ENCODE data around the gene TFDP1. TPM values are rescaled to one million over a fixed set of nuclear protein-coding genes. Genes with fewer than 3 reads are reported as not detected.
"Not testable (repeated sequence)": the region's sequence is repeated elsewhere in the genome, so short reads cannot be mapped to it uniquely, and the experiment has no call there.

TFDP1 gene
- total and polyA plus RNA-seq, 2 of the 4 experiments (the other 2 are of a cell fraction): 59.3 to 97.0 TPM

DNA sequence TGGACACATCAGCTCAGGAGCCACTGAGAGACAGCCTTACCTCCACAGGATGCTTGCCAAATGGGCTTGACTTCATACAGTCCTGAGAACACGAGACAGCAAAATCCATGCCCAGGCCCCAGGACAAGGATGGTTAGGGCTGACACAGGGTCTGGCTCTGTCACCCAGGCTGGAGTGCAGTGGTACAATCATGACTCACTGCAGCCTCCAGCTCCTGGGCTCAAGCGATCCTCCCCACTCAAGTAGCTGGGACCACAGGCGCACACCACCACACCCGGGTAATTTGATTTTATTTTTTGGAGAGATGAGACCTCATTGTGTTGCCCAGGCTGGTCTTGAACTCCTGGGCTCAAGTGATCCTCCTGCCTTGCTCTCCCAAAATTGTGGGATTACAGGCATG is 21.0 kb upstream of the TFDP1 start:
- H3K79me1 ChIP-seq (ENCODE audit: low read depth in 1 of 2, low read length in 2 of 2); DNase-seq; ATAC-seq (ENCODE audit: low read depth); H3K4me3 ChIP-seq (ENCODE audit: insufficient read depth, low read depth, low read length); in situ Hi-C loops (cut with MboI; ENCODE audit: low sequenced_read_pairs); H3K9me1 ChIP-seq (ENCODE audit: insufficient read depth, low read length); H2BK20ac ChIP-seq (ENCODE audit: low read depth, low read length); H2AK5ac ChIP-seq (ENCODE audit: low read depth, low read length); dilution Hi-C loops (cut with HindIII; ENCODE audit: low sequenced_read_pairs, unreplicated experiment); H3K27ac ChIP-seq (ENCODE audit: insufficient read depth, low read length); H2BK5ac ChIP-seq (ENCODE audit: low read depth, low read length, poor library complexity, severe bottlenecking); H4K91ac ChIP-seq (ENCODE audit: insufficient read depth, low read depth, low read length); H2AFZ ChIP-seq (replicated peaks; ENCODE audit: low read length, poor library complexity); H3K14ac ChIP-seq (replicated peaks; ENCODE audit: low read depth, low read length); H3K56ac ChIP-seq (ENCODE audit: extremely low read depth, insufficient read depth, low read length); H2AK9ac ChIP-seq (replicated peaks; ENCODE audit: low read depth, low read length, poor library complexity); H3K36me3 ChIP-seq (ENCODE audit: control insufficient read depth, insufficient read depth, low read length); H3K4me1 ChIP-seq (ENCODE audit: control insufficient read depth, insufficient read depth, low read length); H3K18ac ChIP-seq (ENCODE audit: low read depth, low read length); H3K9me3 ChIP-seq (ENCODE audit: control insufficient read depth, insufficient read depth, low read length); H3K9ac ChIP-seq (ENCODE audit: low read depth, low read length); H4K8ac ChIP-seq (ENCODE audit: low read depth in 2 of 2, low read length in 2 of 2); H3K4me2 ChIP-seq (ENCODE audit: low read depth, low read length); H4K20me1 ChIP-seq (ENCODE audit: insufficient read depth, low read length); H3K23ac ChIP-seq (ENCODE audit: low read depth, low read length); CTCF ChIA-PET; H2BK15ac ChIP-seq (ENCODE audit: low read depth, low read length); H3K4ac ChIP-seq (ENCODE audit: low read depth, low read length); BruUV-seq (replicated peaks); H2BK120ac ChIP-seq (ENCODE audit: low read depth, low read length); H4K5ac ChIP-seq (ENCODE audit: low read depth, low read length): not testable (repeated sequence)
- POLR2A ChIA-PET (ENCODE audit: unreplicated experiment): interaction anchor here (0.5 kb wide), 1 partner anchor 273 kb away, joined by 8 read pairs; no protein-coding TSS in a partner anchor
- no CpG with 5 or more reads among the region's 4 CpGs for WGBS, 2 experiments (ENCODE audit: extremely low coverage in 2 of 2, insufficient read length in 1 of 2)
- intact Hi-C loops (cut with micrococcal nuclease): loop anchor here (2.0 kb wide), 1 partner anchor 289 kb away; no protein-coding TSS in a partner anchor
- peaks cover 20% of the 10 kb centered on the region for H3K27me3 ChIP-seq (ENCODE audit: control insufficient read depth, insufficient read depth, low read length)
